HCT116 (cell line): ENCODE data around the gene BMP7. TPM values are rescaled to one million over a fixed set of nuclear protein-coding genes. Genes with fewer than 3 reads are reported as not detected.

Source experiments
- ATAC-seq: fragments of 200-7000 bp; cut with Tn5 transposase; 2 replicates; pipeline ENCODE4 v1.9.1; 2020; ENCODE audit warnings: mild to moderate bottlenecking, moderate library complexity
- BruUV-seq: library from RNA; stranded (reverse); fragments of 400-500 nt; replicated peaks from 2 replicates; lab custom pipeline; 2021; lab: Mats Ljungman, UMichigan
- CTCF ChIA-PET: fragments of 300-600 bp; sonication (Branson Sonifier 250); formaldehyde crosslinking; loops from one replicate; lab custom pipeline; 2021; ENCODE audit warnings: antibody characterized with exemption; lab: Charles Lee
- POLR2A ChIA-PET: fragments of 300-600, 350-600 bp; sonication (Branson Sonifier 250); formaldehyde crosslinking; loops from one replicate; lab custom pipeline; 2021; ENCODE audit warnings: antibody characterized with exemption; lab: Charles Lee
- RAD21 ChIA-PET, 2 experiments: fragments of 300-600 bp; sonication (Branson Sonifier 250); formaldehyde crosslinking; loops; one replicate each; lab custom pipeline; 2023; ENCODE audit warnings: low total read pairs in 2 of 2; ENCODE audit not compliant: uncharacterized antibody in 2 of 2, unreplicated experiment in 2 of 2, low non-redundant PET in 1 of 2; lab: Charles Lee
- DNase-seq: peaks from one replicate; pipeline ENCODE4 v3.0.0-alpha.2; 2010; ENCODE audit warnings: low read depth, low spot score
- H2AFZ ChIP-seq: fragments of 200-600 bp; shearing (Covaris generic), sonication (generic); 2 replicates; pipeline ENCODE4 v1.6.1; 2017; ENCODE audit warnings: low read depth, mixed run types, mixed read lengths, antibody characterized with exemption, low read length; ENCODE audit not compliant: poor library complexity, severe bottlenecking
- H3K27ac ChIP-seq: 2 replicates; pipeline ENCODE4 v1.5.1; 2012; ENCODE audit warnings: low read depth, low read length
- H3K27me3 ChIP-seq: fragments of 200-600 bp; sonication (generic); 2 replicates; pipeline ENCODE4 v1.6.1; 2016; ENCODE audit warnings: mixed run types, low read length, mixed read lengths; ENCODE audit not compliant: insufficient read depth
- H3K36me3 ChIP-seq, 2 experiments: fragments of 200-500 bp in 1 of 2; fragments of 200-600 bp in 1 of 2; sonication (Bioruptor generic) in 1 of 2; sonication (generic) in 1 of 2; 2 replicates each; pipeline versions ENCODE4 v1.5.1 to v1.6.1; 2014 to 2016; ENCODE audit warnings: low read length in 2 of 2, inconsistent platforms in 1 of 2, mixed read lengths in 1 of 2, mixed run types in 1 of 2; ENCODE audit not compliant: insufficient read depth in 2 of 2, control insufficient read depth in 1 of 2
- H3K4me1 ChIP-seq, 2 experiments: fragments of 200-600 bp in 1 of 2; sonication (generic) in 1 of 2; 2 replicates each; pipeline versions ENCODE4 v1.5.1 to v1.6.1; 2012 to 2017; ENCODE audit warnings: low read length in 2 of 2, inconsistent platforms in 1 of 2, mild to moderate bottlenecking in 1 of 2, mixed read lengths in 1 of 2, mixed run types in 1 of 2, moderate library complexity in 1 of 2; ENCODE audit not compliant: insufficient read depth in 2 of 2, control insufficient read depth in 1 of 2
- H3K4me2 ChIP-seq: fragments of 200-600 bp; sonication (generic); 2 replicates; pipeline ENCODE4 v1.6.1; 2017; ENCODE audit warnings: mixed run types, low read length, mixed read lengths
- H3K4me3 ChIP-seq, 2 experiments: fragments of 200-600 bp in 1 of 2; sonication (generic) in 1 of 2; replicated peaks in 1 of 2; 2 replicates each; pipeline ENCODE4 v1.5.1; 2011 to 2016; ENCODE audit warnings: low read length in 2 of 2, control low read depth in 1 of 2, low read depth in 1 of 2, mild to moderate bottlenecking in 1 of 2, mixed read lengths in 1 of 2, mixed run types in 1 of 2
- H3K79me2 ChIP-seq: fragments of 200-600 bp; sonication (generic); 2 replicates; pipeline ENCODE4 v1.6.1; 2017; ENCODE audit warnings: mild to moderate bottlenecking, mixed run types, low read length, moderate library complexity, mixed read lengths; ENCODE audit not compliant: insufficient read depth
- H3K9ac ChIP-seq: fragments of 200-600 bp; sonication (generic); 2 replicates; pipeline ENCODE4 v1.6.1; 2016; ENCODE audit warnings: low read length, mixed read lengths
- H3K9me2 ChIP-seq: fragments of 200-600 bp; sonication (generic), shearing (Covaris generic); 2 replicates; pipeline ENCODE4 v1.6.1; 2017; ENCODE audit warnings: mixed run types, mild to moderate bottlenecking, moderate library complexity; ENCODE audit not compliant: insufficient read depth
- H3K9me3 ChIP-seq, 2 experiments: fragments of 200-500 bp in 1 of 2; fragments of 200-600 bp in 1 of 2; sonication (Bioruptor generic) in 1 of 2; sonication (generic) in 1 of 2; 2 replicates each; pipeline ENCODE4 v1.6.1; 2014 to 2017; ENCODE audit warnings: low read length in 2 of 2, mixed read lengths in 2 of 2, inconsistent platforms in 1 of 2, low read depth in 1 of 2, mild to moderate bottlenecking in 1 of 2, mixed run types in 1 of 2, moderate library complexity in 1 of 2; ENCODE audit not compliant: control insufficient read depth in 1 of 2, insufficient read depth in 1 of 2
- H4K20me1 ChIP-seq: fragments of 200-600 bp; sonication (generic), shearing (Covaris generic); 2 replicates; pipeline ENCODE4 v1.6.1; 2017; ENCODE audit warnings: mixed run types, mild to moderate bottlenecking, moderate library complexity; ENCODE audit not compliant: insufficient read depth
- CBX3 ChIP-seq: IDR thresholded peaks from 2 replicates; pipeline ENCODE4 v1.6.1; 2012; ENCODE audit warnings: low read depth
- ELF1 ChIP-seq: IDR thresholded peaks from 2 replicates; pipeline ENCODE4 v1.6.1; 2012; ENCODE audit warnings: low read depth, borderline replicate concordance
- JUND ChIP-seq: IDR thresholded peaks from 2 replicates; pipeline ENCODE4 v1.6.1; 2012
- RAD21 ChIP-seq: IDR thresholded peaks from 2 replicates; pipeline ENCODE4 v1.6.1; 2012; ENCODE audit warnings: low read depth, mild to moderate bottlenecking
- ZNF274 ChIP-seq: fragments of 200-500 bp; sonication (Bioruptor generic); IDR thresholded peaks from 2 replicates; pipeline ENCODE4 v1.6.1; 2014; ENCODE audit warnings: mild to moderate bottlenecking, low read depth, low read length, inconsistent platforms
- intact Hi-C: fragments of 100-400 bp; cut with micrococcal nuclease; formaldehyde crosslinking; loops from 2 replicates; pipeline ENCODE4 v1.10.0; 2022
- total RNA-seq: library from RNA; stranded (reverse); gene quantifications from one replicate; pipeline ENCODE4 v1.2.1, GENCODE V29; 2021; ENCODE audit not compliant: unreplicated experiment
- TF ChIP-seq, protein P1 (sequence below), 3 experiments: fragments of 200-600 bp in 1 of 3; sonication (generic) in 1 of 3; IDR thresholded peaks in 2 of 3; conservative IDR thresholded peaks in 1 of 3; 2 replicates each; pipeline ENCODE4 v1.5.1; 2012 to 2017; ENCODE audit warnings: low read depth in 2 of 3, low read length in 2 of 3, antibody characterized with exemption in 1 of 3, borderline replicate concordance in 1 of 3, control low read depth in 1 of 3, mild to moderate bottlenecking in 1 of 3, mixed read lengths in 1 of 3, mixed run types in 1 of 3, moderate library complexity in 1 of 3; ENCODE audit not compliant: insufficient read depth in 1 of 3

Gene BMP7
- total RNA-seq, 1 experiment from 2014 or later, result 7.0 TPM

DNA sequence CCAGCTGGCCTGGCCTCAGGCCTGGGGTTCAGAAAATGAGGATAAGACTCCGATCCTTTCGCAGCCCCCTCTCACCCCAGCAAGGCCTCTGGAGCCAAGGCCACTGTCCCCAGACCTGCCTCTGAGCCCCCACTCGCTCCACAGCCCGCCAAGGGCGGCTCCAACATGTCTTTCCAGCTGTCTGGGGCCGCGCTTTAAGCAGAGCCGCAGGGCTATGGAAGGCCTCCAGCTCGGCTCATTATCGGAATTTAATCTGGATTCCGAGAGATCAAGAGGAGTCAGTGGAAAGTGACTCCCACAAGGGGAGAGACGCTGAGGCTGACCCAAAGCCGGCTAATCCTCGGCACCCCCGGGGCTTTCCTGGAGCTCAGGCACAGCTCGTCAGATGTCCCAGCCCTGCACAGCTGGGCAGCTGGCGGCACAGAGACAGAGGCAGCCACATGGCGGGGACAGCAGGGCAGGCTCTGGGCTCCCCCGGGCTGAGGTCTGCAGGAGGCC is 41.8 kb downstream of the BMP7 start (continued):
- TF ChIP-seq ELF1, result no peak
- TF ChIP-seq RAD21, result no peak
- no peak for TF ChIP-seq CBX3
- TF ChIP-seq ZNF274, result no peak

DNA sequence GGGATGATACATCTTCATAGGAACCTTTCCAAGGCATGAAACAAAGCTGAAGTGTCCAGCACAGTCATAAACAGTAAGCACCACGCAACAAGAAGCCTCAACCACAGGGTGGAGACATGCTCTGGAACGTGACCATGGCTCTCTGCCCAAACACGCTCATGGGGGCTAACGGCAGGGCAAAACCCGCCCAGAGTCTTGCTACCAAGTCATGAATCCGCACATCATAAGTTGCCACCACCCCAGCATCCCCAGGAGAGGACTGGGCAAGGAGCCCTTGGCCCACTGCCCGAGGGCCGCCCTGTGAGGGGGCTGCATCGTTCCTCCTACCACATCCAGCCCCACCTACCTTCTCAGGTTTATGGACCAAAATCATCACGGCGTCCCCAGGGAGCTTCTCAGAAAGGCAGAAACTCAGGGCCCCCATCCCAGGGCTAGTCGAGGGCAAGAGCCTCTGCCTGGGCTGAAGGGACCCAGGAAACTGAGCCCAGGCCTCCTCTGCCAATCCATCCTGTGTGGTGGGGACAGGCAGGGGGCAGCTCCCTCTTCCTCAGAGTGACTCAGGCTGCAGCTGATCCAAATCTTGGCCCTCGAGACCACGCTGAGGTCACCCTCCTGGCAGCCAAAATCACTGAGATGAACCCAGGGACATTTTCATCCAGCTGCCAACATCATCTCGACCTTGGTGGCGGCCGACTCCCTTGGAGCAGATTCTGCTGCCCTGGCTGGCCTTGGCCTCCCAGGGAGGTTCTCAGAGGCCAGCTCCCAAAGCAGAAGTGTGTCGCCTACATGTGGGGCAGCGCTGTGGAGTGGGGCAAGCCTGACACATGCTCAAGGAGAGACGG is 42.6 kb downstream of the BMP7 start:
- no peak for TF ChIP-seq JUND
- TF ChIP-seq, protein P1, sequence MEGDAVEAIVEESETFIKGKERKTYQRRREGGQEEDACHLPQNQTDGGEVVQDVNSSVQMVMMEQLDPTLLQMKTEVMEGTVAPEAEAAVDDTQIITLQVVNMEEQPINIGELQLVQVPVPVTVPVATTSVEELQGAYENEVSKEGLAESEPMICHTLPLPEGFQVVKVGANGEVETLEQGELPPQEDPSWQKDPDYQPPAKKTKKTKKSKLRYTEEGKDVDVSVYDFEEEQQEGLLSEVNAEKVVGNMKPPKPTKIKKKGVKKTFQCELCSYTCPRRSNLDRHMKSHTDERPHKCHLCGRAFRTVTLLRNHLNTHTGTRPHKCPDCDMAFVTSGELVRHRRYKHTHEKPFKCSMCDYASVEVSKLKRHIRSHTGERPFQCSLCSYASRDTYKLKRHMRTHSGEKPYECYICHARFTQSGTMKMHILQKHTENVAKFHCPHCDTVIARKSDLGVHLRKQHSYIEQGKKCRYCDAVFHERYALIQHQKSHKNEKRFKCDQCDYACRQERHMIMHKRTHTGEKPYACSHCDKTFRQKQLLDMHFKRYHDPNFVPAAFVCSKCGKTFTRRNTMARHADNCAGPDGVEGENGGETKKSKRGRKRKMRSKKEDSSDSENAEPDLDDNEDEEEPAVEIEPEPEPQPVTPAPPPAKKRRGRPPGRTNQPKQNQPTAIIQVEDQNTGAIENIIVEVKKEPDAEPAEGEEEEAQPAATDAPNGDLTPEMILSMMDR (IDR thresholded peaks at IDR 0.05 in 2 of 3, conservative IDR thresholded peaks at IDR 0.05 in 1 of 3; ENCODE audit: borderline replicate concordance in 1 of 3, insufficient read depth in 1 of 3, low read depth in 2 of 3, low read length in 2 of 3), result peak in 2 of 3 experiments; percentile 16 to 22; a peak in 2 of 6 replicates
- TF ChIP-seq, all 23 proteins: peak for 1
- Histone ChIP-seq H3K4me3 (no peak overlapping the region), H3K9me2 (no peaks in the 10 kb centered on the region), H2AFZ (no peak overlapping the region), H3K9me3 (no peaks in the 10 kb centered on the region), H3K4me1 (peaks cover 3 to 6% of the 10 kb centered on the region in 2 experiments; a peak in 2 of 4 replicates), H3K36me3 (no peaks in the 10 kb centered on the region), H4K20me1 (no peaks in the 10 kb centered on the region), H3K9ac (no peak overlapping the region), H3K4me2 (no peak overlapping the region), H3K27me3 (no peaks in the 10 kb centered on the region), H3K79me2 (no peaks in the 10 kb centered on the region), H3K27ac (no peak overlapping the region)
- intact Hi-C loops, result no loop called here
- DNase-seq (no peak), ATAC-seq (peak; percentile 65)
- ChIA-PET RAD21 (no interaction called here), POLR2A (no interaction called here), CTCF (interaction anchor here (1.3 kb wide), 1 partner anchor 109 kb away, joined by 5 read pairs; no protein-coding TSS in a partner anchor)
- no TSS peak for BruUV-seq
